Right renal pelvis (tissue), 4 donors: Measurements from ENCODE around the gene GALNT16. TPM values are rescaled to one million over a fixed set of nuclear protein-coding genes. Genes with fewer than 3 reads are reported as not detected.
A peak's percentile ranks its signal among the peaks of the same experiment; 100 is the strongest.
"Not testable (repeated sequence)": the region's sequence is repeated elsewhere in the genome, so short reads cannot be mapped to it uniquely, and the experiment has no call there.

Experiments used
- DNase-seq, 4 donors: peaks; one replicate each; pipeline ENCODE4 v3.0.0-alpha.2; 2013; ENCODE audit warnings: low read depth in 4 of 4, low spot score in 3 of 4, missing footprints in 1 of 4
- polyA plus RNA-seq, 4 donors: library from polyadenylated mRNA; unstranded; fragments of 120-200 nt; gene quantifications; one replicate each; pipeline ENCODE4 v1.2.1, GENCODE V29; 2013; ENCODE audit not compliant: insufficient read length in 4 of 4

Gene GALNT16
- polyA plus RNA-seq, 4 donors: 2.9 to 4.7 (median 3.7) TPM

- DNase-seq: no peak
Observed at GRCh38 chr14:69357544-69358200, 97.7 kb downstream of the GALNT16 start.

DNA sequence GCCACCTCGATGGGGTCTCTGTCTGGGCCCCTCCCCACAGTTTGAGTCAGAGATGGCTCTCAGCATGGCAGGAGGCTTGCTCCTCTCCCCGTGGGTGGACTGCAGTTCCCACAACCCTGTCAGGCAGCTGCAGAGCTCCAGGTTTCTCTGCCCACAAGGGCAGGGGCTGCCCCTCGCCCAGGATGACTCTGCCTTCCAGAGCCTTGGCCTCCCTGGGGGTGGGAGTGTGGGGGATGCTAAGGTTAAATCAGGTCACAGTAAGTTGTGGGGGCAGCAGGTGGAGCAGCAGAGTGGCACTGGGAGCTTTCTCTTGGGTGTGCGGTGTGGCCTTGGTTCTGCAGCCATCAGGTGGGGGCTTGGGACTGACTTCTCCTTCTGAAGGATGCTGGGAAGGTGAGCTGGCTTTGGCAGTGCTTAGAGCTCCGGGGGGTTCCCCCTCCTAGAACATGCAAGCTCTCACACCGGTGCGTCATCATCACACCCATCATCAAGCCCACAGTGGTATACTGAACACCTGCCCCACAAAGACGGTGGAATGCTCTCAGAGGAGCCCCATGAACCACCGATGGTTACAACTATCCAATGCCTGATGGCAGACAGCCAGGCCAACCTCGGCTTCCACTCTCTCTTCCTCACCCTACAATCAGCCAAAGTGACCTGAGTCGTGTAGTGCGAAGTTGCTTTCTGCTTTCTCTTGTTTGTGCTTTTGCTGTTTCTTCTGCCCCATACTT, 98.4 kb downstream of the GALNT16 start:
- no peak for DNase-seq

DNA sequence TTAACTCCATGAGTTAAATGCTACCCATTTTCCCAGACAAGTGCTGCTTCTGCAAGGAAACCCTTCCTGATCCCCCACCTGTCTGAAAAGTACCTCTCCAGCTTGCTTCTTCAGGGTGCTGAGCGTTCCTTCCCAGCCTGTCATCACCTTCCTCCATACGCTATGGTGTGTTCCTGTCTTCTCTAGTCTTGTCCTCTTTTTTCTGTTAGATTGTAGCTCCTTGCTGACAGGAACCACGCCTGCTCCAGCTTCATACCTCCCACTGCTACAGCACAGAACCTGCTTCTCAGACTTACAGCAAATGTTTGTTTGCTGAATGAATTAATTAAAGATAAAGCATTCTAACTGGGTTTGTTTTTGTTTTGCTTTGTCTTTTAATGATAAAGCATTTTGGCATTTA, 99.0 kb downstream of the GALNT16 start:
- no peak for DNase-seq

DNA sequence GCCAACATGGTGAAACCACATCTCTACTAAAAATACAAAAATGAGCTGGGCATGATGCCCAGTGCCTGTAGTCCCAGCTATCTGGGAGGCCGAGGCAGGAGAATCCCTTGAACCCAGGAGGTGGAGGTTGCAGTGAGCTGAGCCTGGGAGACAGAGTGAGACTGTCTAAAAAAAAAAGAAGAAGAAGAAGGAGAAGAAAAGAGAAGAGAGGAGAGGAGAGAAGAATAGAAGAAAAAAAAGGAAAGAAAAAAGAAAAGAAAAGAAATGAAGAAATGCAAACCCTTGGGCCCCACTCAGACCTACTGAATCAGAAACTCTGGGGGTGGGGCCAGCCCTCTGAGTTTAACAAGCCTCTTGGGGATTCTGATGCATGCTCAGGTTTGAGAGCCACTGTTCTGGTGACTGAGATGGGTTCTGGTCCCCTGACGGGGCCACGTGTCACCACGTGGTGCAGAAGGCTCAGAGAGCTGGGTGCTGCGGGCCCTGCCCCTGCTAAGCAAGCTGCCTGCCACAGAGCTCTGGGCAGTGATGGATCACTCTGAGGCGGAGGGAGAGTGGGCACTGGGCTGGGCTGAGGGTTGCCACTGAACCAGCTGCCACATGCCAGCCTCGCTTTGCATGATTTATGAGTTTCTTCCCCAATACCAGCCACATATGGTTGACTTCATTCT, 100.6 kb downstream of the GALNT16 start:
- DNase-seq: no peak

GRCh38 chr14:69363055-69363454, 103.1 kb downstream of the GALNT16 start:
- DNase-seq: no peak

- no peak for DNase-seq
Observed at GRCh38 chr14:69363964-69364363, 104.0 kb downstream of the GALNT16 start.

DNA sequence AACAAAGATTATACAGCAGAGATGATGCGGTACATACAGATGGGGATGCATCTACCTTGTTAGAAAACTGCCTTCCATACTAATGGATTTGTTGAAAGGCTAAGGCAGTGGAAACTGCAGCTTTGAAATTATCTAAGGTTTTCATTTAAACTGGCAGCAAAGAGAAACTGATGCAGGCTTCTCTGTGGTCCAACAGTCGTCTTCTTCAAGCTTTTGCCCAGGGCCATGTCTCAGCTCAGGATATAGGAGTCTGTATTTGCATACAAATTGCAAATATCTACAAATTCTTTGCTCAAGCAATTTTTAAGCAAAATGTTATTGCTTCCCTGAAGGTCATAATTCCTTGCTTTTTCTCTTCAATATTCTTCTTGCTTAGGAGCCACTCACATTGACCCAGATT, 104.4 kb downstream of the GALNT16 start:
- DNase-seq: no peak

GRCh38 chr14:69366069-69366468, 106.1 kb downstream of the GALNT16 start:
- no peak for DNase-seq

GRCh38 chr14:69366761-69367160, 106.8 kb downstream of the GALNT16 start:
- no peak for DNase-seq

DNA sequence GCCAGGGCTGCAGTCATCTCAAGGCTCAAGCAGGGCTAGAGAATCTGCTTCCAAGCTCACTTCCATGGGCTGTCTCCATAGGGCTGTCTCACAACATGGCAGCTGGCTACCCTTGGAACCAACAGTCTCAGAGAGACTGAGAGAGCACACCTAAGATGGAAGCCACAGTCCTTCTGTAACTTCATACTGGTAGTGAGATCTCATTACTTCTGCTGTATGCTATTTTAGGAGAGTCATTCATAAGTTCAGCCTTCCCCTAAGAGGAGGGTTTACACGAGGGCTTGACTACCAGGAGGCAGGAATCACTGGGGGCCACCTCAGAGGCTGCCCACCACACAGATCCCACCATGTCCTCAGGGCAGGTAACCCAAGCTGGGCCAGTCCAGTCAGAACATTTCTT, 108.4 kb downstream of the GALNT16 start:
- DNase-seq: no peak

GRCh38 chr14:69370061-69370460, 110.1 kb downstream of the GALNT16 start:
- DNase-seq: no peak

DNA sequence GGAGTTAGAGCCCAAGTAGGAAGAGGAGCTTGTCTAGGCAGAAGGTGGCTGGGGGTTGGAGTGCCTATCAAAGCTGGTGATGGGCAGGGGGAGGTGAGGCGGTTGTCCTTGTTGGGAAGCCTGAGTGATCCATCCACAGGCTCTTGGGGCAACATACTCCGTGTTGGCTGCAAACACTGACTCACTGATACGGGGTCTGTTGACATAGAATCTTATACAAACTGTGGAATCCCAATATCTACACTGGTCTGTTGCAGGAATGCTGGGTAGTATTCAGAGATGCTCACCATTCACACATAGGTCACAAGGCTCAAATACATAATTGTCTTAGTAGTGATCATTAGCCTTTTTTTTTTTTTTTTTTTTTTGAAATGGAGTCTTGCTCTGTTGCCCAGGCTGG, 112.2 kb downstream of the GALNT16 start:
- DNase-seq: no peak

GRCh38 chr14:69373104-69373503, 113.1 kb downstream of the GALNT16 start:
- DNase-seq: no peak

GRCh38 chr14:69374235-69374634, 114.3 kb downstream of the GALNT16 start:
- DNase-seq: no peak

GRCh38 chr14:69375182-69375581, 115.2 kb downstream of the GALNT16 start:
- no peak for DNase-seq

DNA sequence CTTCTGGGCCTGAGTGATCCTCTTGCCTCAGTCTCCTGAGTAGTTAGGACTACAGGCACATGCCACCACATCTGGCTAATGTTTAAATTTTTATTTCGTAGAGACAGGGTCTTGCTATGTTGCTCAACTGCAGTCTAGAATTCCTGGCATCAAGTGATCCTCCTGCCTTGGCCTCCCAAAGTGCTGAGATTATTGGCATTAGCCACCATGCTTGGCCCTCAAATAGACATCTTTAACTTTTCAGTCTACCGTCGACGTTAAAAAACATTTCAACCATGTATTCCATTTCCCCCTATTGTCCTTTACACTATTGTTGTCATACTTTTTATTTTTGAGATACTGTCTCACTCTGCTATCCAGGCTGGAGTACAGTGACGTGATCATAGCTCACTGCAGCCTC, 115.8 kb downstream of the GALNT16 start:
- DNase-seq: no peak

DNA sequence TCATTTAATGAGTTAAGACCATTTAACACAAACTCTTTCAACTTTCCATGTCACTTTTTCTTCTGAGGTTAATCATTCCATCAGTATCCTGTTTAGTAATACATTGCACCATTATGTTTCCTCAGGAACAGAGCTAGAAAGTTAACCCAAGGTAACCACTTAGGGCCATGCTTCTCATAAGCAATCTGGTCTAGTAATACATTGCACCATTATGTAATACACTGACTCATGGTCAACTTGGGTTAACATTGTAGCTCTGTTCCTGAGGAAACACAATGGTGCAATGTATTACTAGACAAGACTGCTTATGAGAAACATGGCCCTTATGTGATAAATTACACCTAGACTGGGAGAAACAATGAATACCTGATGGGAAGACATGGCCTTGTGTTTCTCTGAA, 116.5 kb downstream of the GALNT16 start:
- no peak for DNase-seq

- DNase-seq: peak in 1 of 4 donors; percentile 8
Observed at GRCh38 chr14:69378274-69378673, 118.3 kb downstream of the GALNT16 start.

DNA sequence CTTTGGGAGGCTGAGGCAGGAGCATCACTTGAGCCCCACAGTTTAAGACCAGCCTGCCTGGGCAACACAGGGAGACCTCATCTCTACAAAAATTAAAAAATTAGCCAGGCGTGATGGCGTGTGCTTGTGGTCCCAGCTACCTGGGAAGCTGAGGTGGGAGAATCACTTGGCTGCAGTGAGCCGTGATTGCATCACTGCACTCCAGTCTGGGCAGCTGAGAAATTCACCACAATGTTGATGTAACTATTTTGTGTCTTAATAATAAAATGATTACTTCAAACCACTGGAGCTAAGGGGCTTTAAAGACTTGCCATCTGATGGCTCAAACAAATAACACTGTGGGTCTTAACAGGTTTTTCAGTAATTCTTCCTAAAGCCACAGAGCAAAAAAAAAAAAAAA, 127.4 kb downstream of the GALNT16 start:
- no peak for DNase-seq

- DNase-seq: not testable (repeated sequence)
Observed at GRCh38 chr14:69391400-69391799, 131.4 kb downstream of the GALNT16 start.

- DNase-seq: no peak
Observed at GRCh38 chr14:69392481-69392880, 132.5 kb downstream of the GALNT16 start.

DNA sequence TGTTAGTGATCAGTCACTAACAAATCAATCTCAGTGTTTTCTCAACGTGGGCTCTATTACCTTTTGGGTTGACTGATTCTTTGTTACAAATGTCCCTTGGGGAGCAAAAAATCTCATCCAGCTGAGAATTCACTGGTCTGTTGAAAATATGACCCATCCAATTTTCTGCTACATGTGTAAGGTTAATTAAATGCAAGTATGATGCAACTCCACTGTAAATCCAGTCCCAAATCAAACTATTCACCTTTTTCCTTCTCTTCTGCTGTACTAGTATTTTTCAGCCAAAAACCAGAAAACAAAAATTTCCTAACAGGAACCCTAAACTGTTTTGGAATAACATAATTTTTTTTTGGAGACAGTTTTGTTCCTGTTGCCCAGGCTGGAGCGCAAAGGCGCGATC, 136.0 kb downstream of the GALNT16 start:
- no peak for DNase-seq
